WTC11 (cell line): ENCODE measurements around the gene KIAA0930. TPM values are rescaled to one million over a fixed set of nuclear protein-coding genes. Genes with fewer than 3 reads are reported as not detected.

Source experiments
- ATAC-seq: fragments of 200-7000 bp; cut with Tn5 transposase; 2 replicates; pipeline ENCODE4 v1.10.0; 2021; ENCODE audit warnings: mild to moderate bottlenecking, moderate library complexity
- CTCF ChIA-PET: fragments of 300-600 bp; sonication (Branson Sonifier 250); formaldehyde crosslinking; loops from one replicate; lab custom pipeline; 2021; ENCODE audit warnings: antibody characterized with exemption; lab: Charles Lee
- POLR2A ChIA-PET: fragments of 350-600 bp; sonication (Branson Sonifier 250); formaldehyde crosslinking; loops from one replicate; lab custom pipeline; 2021; ENCODE audit warnings: antibody characterized with exemption; lab: Charles Lee
- DNase-seq: peaks from one replicate; pipeline ENCODE4 v3.0.0; 2021; ENCODE audit warnings: low spot score
- H3K27ac Mint-ChIP-seq: 2 replicates; pipeline ENCODE4 v1.8.0; 2021; ENCODE audit warnings: mixed read lengths
- H3K27me3 Mint-ChIP-seq: 2 replicates; pipeline ENCODE4 v1.8.0; 2021; ENCODE audit warnings: low read depth, mild to moderate bottlenecking, moderate library complexity, mixed read lengths
- H3K36me3 Mint-ChIP-seq: 2 replicates; pipeline ENCODE4 v1.8.0; 2021; ENCODE audit warnings: mixed read lengths
- H3K4me1 Mint-ChIP-seq: 2 replicates; pipeline ENCODE4 v1.8.0; 2022; ENCODE audit warnings: mixed read lengths
- H3K4me3 Mint-ChIP-seq: 2 replicates; pipeline ENCODE4 v1.8.0; 2021; ENCODE audit warnings: mild to moderate bottlenecking, moderate library complexity, mixed read lengths
- H3K9me3 Mint-ChIP-seq: 2 replicates; pipeline ENCODE4 v1.8.0; 2021; ENCODE audit warnings: mixed read lengths
- CBFB ChIP-seq: sonication (generic); formaldehyde crosslinking; IDR thresholded peaks from 2 replicates; pipeline ENCODE4 v1.8.1; 2022; ENCODE audit warnings: mild to moderate bottlenecking, low read depth, missing genetic modification reagents
- CREM ChIP-seq: sonication (generic); formaldehyde crosslinking; IDR thresholded peaks from 2 replicates; pipeline ENCODE4 v1.8.1; 2022; ENCODE audit warnings: mild to moderate bottlenecking, missing genetic modification reagents, moderate library complexity
- ELF4 ChIP-seq: sonication (generic); formaldehyde crosslinking; IDR thresholded peaks from 2 replicates; pipeline ENCODE4 v1.8.1; 2022; ENCODE audit warnings: low read depth, mild to moderate bottlenecking, moderate library complexity, missing genetic modification reagents
- EMX1 ChIP-seq: fragments of 250-450 bp; sonication (Bioruptor Pico); IDR thresholded peaks from 2 replicates; pipeline ENCODE4 v1.8.0; 2021; ENCODE audit warnings: mild to moderate bottlenecking
- FOXP4 ChIP-seq: sonication (generic); formaldehyde crosslinking; IDR thresholded peaks from 2 replicates; pipeline ENCODE4 v1.8.0; 2022; ENCODE audit warnings: mild to moderate bottlenecking, missing genetic modification reagents
- GTF2I ChIP-seq: fragments of 250-450 bp; sonication (Bioruptor Pico); conservative IDR thresholded peaks from 2 replicates; pipeline ENCODE4 v1.4.0; 2021; ENCODE audit warnings: mild to moderate bottlenecking
- SMAD4 ChIP-seq: sonication (generic); formaldehyde crosslinking; IDR thresholded peaks from 2 replicates; pipeline ENCODE4 v1.8.0; 2022; ENCODE audit warnings: mild to moderate bottlenecking, missing genetic modification reagents
- TEAD4 ChIP-seq: sonication (generic); formaldehyde crosslinking; IDR thresholded peaks from 2 replicates; pipeline ENCODE4 v1.8.0; 2022; ENCODE audit warnings: mild to moderate bottlenecking, missing genetic modification reagents
- ZBTB21 ChIP-seq: sonication (generic); formaldehyde crosslinking; IDR thresholded peaks from 2 replicates; pipeline ENCODE4 v1.8.1; 2023; ENCODE audit warnings: mild to moderate bottlenecking, missing genetic modification reagents, borderline replicate concordance
- ZNF219 ChIP-seq: sonication (generic); formaldehyde crosslinking; IDR thresholded peaks from 2 replicates; pipeline ENCODE4 v1.8.0; 2023; ENCODE audit warnings: missing genetic modification reagents, mild to moderate bottlenecking, borderline replicate concordance
- ZNF232 ChIP-seq: sonication (generic); formaldehyde crosslinking; IDR thresholded peaks from 2 replicates; pipeline ENCODE4 v1.8.0; 2022; ENCODE audit warnings: mild to moderate bottlenecking, missing genetic modification reagents
- ZNF281 ChIP-seq: sonication (generic); formaldehyde crosslinking; IDR thresholded peaks from 2 replicates; pipeline ENCODE4 v1.8.0; 2023; ENCODE audit warnings: mild to moderate bottlenecking, missing genetic modification reagents
- ZNF317 ChIP-seq: sonication (generic); formaldehyde crosslinking; IDR thresholded peaks from 2 replicates; pipeline ENCODE4 v1.8.1; 2023; ENCODE audit warnings: low read depth, mild to moderate bottlenecking, moderate library complexity, missing genetic modification reagents, borderline replicate concordance
- ZNF396 ChIP-seq: fragments of 250-450 bp; sonication (Bioruptor Pico); IDR thresholded peaks from 2 replicates; pipeline ENCODE4 v1.8.0; 2021; ENCODE audit warnings: mild to moderate bottlenecking, moderate library complexity, borderline replicate concordance
- ZNF671 ChIP-seq: fragments of 250-450 bp; sonication (Bioruptor Pico); IDR thresholded peaks from 2 replicates; pipeline ENCODE4 v1.8.0; 2021; ENCODE audit warnings: mild to moderate bottlenecking
- ZSCAN18 ChIP-seq: fragments of 250-450 bp; sonication (Bioruptor Pico); IDR thresholded peaks from 2 replicates; pipeline ENCODE4 v2.1.2; 2022; ENCODE audit warnings: mild to moderate bottlenecking, moderate library complexity
- total RNA-seq: library from RNA; stranded (reverse); gene quantifications from 3 replicates; pipeline ENCODE4 v1.2.3, GENCODE V29; 2021
- TF ChIP-seq, protein P1 (sequence below): sonication (generic); formaldehyde crosslinking; conservative IDR thresholded peaks from 2 replicates; pipeline ENCODE4 v1.8.1; 2023; ENCODE audit warnings: mild to moderate bottlenecking, low read depth, missing genetic modification reagents, moderate library complexity
- TF ChIP-seq, protein P2 (sequence below): sonication (generic); formaldehyde crosslinking; IDR thresholded peaks from 2 replicates; pipeline ENCODE4 v1.8.0; 2022; ENCODE audit warnings: mild to moderate bottlenecking, missing genetic modification reagents
- TF ChIP-seq, protein P3 (sequence below): sonication (generic); formaldehyde crosslinking; IDR thresholded peaks from 2 replicates; pipeline ENCODE4 v1.8.0; 2022; ENCODE audit warnings: missing genetic modification reagents
- TF ChIP-seq, protein P4 (sequence below): sonication (generic); formaldehyde crosslinking; IDR thresholded peaks from 2 replicates; pipeline ENCODE4 v1.8.1; 2023; ENCODE audit warnings: mild to moderate bottlenecking, missing genetic modification reagents, moderate library complexity

Gene KIAA0930
- total RNA-seq, 1 experiment from 2014 or later: 62.1 TPM

DNA sequence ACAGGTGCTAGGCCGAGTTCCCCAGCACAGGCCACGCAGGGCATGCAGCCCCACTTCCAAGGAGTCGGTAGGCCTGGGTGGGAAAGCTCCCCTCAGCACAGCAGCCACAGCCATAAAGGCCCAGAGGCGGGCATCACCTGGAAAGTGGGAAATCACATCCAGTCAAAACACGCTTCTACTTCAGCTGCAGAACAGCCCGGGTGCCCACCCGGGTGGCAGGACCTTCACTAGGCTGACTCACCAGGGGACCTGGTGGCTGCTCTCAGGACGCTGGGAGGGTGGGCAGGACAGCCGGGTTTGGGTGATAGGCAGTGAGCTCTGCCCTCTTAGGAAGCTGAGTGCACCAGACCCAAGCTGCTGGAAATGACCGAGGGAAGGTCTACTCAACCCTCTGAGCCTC is 7.3 kb downstream of the KIAA0930 start:
- Mint-ChIP-seq H3K27ac (no peak overlapping the region), H3K27me3 (no peaks in the 10 kb centered on the region), H3K36me3 (no peaks in the 10 kb centered on the region), H3K9me3 (no peaks in the 10 kb centered on the region), H3K4me1 (peaks cover 7% of the 10 kb centered on the region), H3K4me3 (no peak overlapping the region)
- ATAC-seq (no peak), DNase-seq (no peak)
- TF ChIP-seq EMX1 (CRISPR knock-in tag) (no peak), ZSCAN18 (CRISPR knock-in tag) (no peak), ZBTB21 (CRISPR knock-in tag) (no peak), ELF4 (CRISPR knock-in tag) (no peak), FOXP4 (CRISPR knock-in tag) (no peak), ZNF396 (CRISPR knock-in tag) (no peak), ZNF219 (CRISPR knock-in tag) (no peak), CREM (no peak), ZNF671 (CRISPR knock-in tag) (no peak), GTF2I (CRISPR knock-in tag) (no peak)
- TF ChIP-seq, protein P1, sequence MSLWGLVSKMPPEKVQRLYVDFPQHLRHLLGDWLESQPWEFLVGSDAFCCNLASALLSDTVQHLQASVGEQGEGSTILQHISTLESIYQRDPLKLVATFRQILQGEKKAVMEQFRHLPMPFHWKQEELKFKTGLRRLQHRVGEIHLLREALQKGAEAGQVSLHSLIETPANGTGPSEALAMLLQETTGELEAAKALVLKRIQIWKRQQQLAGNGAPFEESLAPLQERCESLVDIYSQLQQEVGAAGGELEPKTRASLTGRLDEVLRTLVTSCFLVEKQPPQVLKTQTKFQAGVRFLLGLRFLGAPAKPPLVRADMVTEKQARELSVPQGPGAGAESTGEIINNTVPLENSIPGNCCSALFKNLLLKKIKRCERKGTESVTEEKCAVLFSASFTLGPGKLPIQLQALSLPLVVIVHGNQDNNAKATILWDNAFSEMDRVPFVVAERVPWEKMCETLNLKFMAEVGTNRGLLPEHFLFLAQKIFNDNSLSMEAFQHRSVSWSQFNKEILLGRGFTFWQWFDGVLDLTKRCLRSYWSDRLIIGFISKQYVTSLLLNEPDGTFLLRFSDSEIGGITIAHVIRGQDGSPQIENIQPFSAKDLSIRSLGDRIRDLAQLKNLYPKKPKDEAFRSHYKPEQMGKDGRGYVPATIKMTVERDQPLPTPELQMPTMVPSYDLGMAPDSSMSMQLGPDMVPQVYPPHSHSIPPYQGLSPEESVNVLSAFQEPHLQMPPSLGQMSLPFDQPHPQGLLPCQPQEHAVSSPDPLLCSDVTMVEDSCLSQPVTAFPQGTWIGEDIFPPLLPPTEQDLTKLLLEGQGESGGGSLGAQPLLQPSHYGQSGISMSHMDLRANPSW (CRISPR knock-in tag): no peak
- ChIA-PET CTCF (interaction anchor here (0.6 to 2.4 kb wide), 2 partner anchors 24 to 90 kb away, joined by 3 to 7 read pairs; no protein-coding TSS in a partner anchor), POLR2A (no interaction called here)

GRCh38 chr22:45231293-45231692 is 9.4 kb downstream of the KIAA0930 start:
- peak overlapping the region; percentile 82 for H3K27ac Mint-ChIP-seq
- no peak for ATAC-seq
- no peaks in the 10 kb centered on the region for H3K36me3 Mint-ChIP-seq
- H3K4me3 Mint-ChIP-seq: no peak overlapping the region
- no peaks in the 10 kb centered on the region for H3K9me3 Mint-ChIP-seq
- H3K4me1 Mint-ChIP-seq: peaks cover 15% of the 10 kb centered on the region
- no peak for DNase-seq
- CTCF ChIA-PET: no interaction called here
- POLR2A ChIA-PET: no interaction called here
- H3K27me3 Mint-ChIP-seq: no peaks in the 10 kb centered on the region
- TF ChIP-seq, protein P2, sequence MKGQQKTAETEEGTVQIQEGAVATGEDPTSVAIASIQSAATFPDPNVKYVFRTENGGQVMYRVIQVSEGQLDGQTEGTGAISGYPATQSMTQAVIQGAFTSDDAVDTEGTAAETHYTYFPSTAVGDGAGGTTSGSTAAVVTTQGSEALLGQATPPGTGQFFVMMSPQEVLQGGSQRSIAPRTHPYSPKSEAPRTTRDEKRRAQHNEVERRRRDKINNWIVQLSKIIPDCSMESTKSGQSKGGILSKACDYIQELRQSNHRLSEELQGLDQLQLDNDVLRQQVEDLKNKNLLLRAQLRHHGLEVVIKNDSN (CRISPR knock-in tag): no peak
- TF ChIP-seq ELF4 (CRISPR knock-in tag) (no peak), ZNF281 (no peak), TEAD4 (CRISPR knock-in tag) (no peak), CBFB (CRISPR knock-in tag) (no peak), CREM (no peak), ZNF232 (CRISPR knock-in tag) (no peak), ZNF317 (CRISPR knock-in tag) (no peak), SMAD4 (CRISPR knock-in tag) (no peak)
- TF ChIP-seq, protein P3, sequence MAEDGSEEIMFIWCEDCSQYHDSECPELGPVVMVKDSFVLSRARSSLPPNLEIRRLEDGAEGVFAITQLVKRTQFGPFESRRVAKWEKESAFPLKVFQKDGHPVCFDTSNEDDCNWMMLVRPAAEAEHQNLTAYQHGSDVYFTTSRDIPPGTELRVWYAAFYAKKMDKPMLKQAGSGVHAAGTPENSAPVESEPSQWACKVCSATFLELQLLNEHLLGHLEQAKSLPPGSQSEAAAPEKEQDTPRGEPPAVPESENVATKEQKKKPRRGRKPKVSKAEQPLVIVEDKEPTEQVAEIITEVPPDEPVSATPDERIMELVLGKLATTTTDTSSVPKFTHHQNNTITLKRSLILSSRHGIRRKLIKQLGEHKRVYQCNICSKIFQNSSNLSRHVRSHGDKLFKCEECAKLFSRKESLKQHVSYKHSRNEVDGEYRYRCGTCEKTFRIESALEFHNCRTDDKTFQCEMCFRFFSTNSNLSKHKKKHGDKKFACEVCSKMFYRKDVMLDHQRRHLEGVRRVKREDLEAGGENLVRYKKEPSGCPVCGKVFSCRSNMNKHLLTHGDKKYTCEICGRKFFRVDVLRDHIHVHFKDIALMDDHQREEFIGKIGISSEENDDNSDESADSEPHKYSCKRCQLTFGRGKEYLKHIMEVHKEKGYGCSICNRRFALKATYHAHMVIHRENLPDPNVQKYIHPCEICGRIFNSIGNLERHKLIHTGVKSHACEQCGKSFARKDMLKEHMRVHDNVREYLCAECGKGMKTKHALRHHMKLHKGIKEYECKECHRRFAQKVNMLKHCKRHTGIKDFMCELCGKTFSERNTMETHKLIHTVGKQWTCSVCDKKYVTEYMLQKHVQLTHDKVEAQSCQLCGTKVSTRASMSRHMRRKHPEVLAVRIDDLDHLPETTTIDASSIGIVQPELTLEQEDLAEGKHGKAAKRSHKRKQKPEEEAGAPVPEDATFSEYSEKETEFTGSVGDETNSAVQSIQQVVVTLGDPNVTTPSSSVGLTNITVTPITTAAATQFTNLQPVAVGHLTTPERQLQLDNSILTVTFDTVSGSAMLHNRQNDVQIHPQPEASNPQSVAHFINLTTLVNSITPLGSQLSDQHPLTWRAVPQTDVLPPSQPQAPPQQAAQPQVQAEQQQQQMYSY: no peak
- TF ChIP-seq, protein P4, sequence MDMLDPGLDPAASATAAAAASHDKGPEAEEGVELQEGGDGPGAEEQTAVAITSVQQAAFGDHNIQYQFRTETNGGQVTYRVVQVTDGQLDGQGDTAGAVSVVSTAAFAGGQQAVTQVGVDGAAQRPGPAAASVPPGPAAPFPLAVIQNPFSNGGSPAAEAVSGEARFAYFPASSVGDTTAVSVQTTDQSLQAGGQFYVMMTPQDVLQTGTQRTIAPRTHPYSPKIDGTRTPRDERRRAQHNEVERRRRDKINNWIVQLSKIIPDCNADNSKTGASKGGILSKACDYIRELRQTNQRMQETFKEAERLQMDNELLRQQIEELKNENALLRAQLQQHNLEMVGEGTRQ (CRISPR knock-in tag): no peak
